ENCODE results near the gene TK2. TPM values are rescaled to one million over a fixed set of nuclear protein-coding genes. Genes with fewer than 3 reads are reported as not detected.

TK2 gene
- total RNA-seq, 3 donors from 2014 or later: 14.4 to 29.4 (median 17.8) TPM

- peak; percentile 46 for ATAC-seq
- Histone ChIP-seq H3K36me3 (ENCODE audit: low read depth) (no peaks in the 10 kb centered on the region), H3K9me3 (no peaks in the 10 kb centered on the region), H3K4me1 (ENCODE audit: low read depth) (peaks cover 9% of the 10 kb centered on the region), H3K4me3 (no peak within 1 kb of the TSS)
- no peak for DNase-seq
- intact Hi-C loops (cut with DNase I, micrococcal nuclease): no loop called here
- TF ChIP-seq, protein P1, sequence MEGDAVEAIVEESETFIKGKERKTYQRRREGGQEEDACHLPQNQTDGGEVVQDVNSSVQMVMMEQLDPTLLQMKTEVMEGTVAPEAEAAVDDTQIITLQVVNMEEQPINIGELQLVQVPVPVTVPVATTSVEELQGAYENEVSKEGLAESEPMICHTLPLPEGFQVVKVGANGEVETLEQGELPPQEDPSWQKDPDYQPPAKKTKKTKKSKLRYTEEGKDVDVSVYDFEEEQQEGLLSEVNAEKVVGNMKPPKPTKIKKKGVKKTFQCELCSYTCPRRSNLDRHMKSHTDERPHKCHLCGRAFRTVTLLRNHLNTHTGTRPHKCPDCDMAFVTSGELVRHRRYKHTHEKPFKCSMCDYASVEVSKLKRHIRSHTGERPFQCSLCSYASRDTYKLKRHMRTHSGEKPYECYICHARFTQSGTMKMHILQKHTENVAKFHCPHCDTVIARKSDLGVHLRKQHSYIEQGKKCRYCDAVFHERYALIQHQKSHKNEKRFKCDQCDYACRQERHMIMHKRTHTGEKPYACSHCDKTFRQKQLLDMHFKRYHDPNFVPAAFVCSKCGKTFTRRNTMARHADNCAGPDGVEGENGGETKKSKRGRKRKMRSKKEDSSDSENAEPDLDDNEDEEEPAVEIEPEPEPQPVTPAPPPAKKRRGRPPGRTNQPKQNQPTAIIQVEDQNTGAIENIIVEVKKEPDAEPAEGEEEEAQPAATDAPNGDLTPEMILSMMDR (IDR thresholded peaks at IDR 0.05): no peak
Observed at GRCh38 chr16:66578651-66579531, 29.0 kb upstream of the TK2 start, which contains the start of gene CMTM2. TSS of gene CMTM2 (plus strand) at chr16:66579463. CDS start at chr16:66579608, 145 bp downstream.

GRCh38 chr16:66576296-66576695 is 26.4 kb upstream of the TK2 start:
- H3K36me3 ChIP-seq (ENCODE audit: low read depth): no peaks in the 10 kb centered on the region
- ATAC-seq: no peak
- no peak overlapping the region for H3K4me3 ChIP-seq
- no peaks in the 10 kb centered on the region for H3K9me3 ChIP-seq
- H3K4me1 ChIP-seq (ENCODE audit: low read depth): peaks cover 9% of the 10 kb centered on the region
- intact Hi-C loops (cut with DNase I, micrococcal nuclease): no loop called here
- no peak for DNase-seq
- TF ChIP-seq, protein P1 (IDR thresholded peaks at IDR 0.05): no peak

DNA sequence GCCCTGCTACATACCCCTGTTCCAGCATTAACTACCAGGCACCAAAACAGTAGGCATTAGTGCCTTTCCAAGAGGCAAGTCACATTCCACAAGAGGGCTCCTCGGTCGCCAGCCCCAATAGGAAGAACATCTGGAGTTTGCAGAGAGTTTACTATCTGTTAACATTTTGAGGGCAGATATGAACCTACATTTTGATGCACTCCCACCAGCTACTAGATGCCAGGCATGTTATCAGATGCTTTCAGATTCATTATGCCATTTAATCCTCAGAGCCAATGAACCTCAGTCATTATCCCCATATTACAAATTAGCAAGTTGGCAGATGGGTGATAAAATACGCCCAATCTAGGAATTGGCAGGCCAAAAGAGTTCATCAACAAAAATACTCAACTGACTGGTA is 25.1 kb upstream of the TK2 start:
- TF ChIP-seq, protein P1 (IDR thresholded peaks at IDR 0.05): no peak
- ATAC-seq (no peak), DNase-seq (no peak)
- no peaks in the 10 kb centered on the region for H3K36me3 ChIP-seq (ENCODE audit: low read depth)
- no peak overlapping the region for H3K4me3 ChIP-seq
- H3K9me3 ChIP-seq: no peaks in the 10 kb centered on the region
- intact Hi-C loops (cut with DNase I, micrococcal nuclease): no loop called here
- H3K4me1 ChIP-seq (ENCODE audit: low read depth): peaks cover 9% of the 10 kb centered on the region

DNA sequence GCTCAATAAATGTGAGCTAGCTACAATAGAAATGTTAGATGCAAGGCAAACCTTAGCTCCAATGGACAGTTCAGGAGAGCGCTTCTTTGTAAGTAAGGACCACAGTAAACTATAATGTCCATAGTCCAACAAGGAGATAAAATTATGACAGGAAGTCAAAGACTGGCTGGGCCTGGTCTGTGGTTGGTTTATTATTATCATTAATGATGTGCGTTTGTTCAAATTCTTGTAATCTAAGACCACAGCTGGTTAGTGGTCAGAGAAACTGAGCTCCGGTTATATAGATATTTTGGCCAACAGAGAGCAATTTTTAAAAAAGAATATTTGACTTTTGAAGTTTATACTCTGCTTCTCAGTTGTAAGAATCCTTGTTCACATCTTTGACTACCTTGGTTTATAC is 24.6 kb upstream of the TK2 start:
- no peak for DNase-seq

DNA sequence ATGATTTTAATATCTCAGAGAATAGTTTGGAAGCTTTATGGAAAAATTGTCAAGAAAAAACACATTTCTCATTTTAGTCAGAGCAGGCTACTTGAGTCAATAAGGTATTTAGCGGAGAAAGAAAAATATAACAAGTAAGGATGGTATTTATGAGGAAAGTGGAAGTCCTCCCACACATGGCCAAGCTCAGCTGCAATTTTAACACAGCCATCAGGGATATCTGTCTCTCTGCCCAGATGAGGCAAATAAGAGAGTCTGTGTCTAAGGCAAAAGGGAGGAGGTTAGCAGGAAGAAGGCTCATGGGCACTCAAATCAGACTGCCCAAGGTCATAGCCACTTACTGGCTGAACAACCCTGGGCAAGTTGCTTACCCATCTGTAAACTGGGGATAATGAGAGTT is 24.2 kb upstream of the TK2 start:
- ATAC-seq (no peak), DNase-seq (no peak)
- no peaks in the 10 kb centered on the region for H3K9me3 ChIP-seq
- TF ChIP-seq, protein P1 (IDR thresholded peaks at IDR 0.05): no peak
- no peaks in the 10 kb centered on the region for H3K36me3 ChIP-seq (ENCODE audit: low read depth)
- H3K4me1 ChIP-seq (ENCODE audit: low read depth): peaks cover 4% of the 10 kb centered on the region
- intact Hi-C loops (cut with DNase I, micrococcal nuclease): no loop called here
- no peak overlapping the region for H3K4me3 ChIP-seq

More for the DNA sequence above, 24.6 kb upstream of the TK2 start:
- H3K9me3 ChIP-seq: no peaks in the 10 kb centered on the region
- H3K36me3 ChIP-seq (ENCODE audit: low read depth): no peaks in the 10 kb centered on the region
- no peak overlapping the region for H3K4me3 ChIP-seq
- peaks cover 8% of the 10 kb centered on the region for H3K4me1 ChIP-seq (ENCODE audit: low read depth)
- TF ChIP-seq, protein P1 (IDR thresholded peaks at IDR 0.05): no peak
- ATAC-seq: no peak
- intact Hi-C loops (cut with DNase I, micrococcal nuclease): no loop called here
